ENCODE measurements around the gene DUSP16.

GRCh38 chr12:12527820-12528296 is 34.8 kb downstream of the DUSP16 start:
- TF ChIP-seq CTCF (IDR thresholded peaks at IDR 0.05; ENCODE audit: borderline replicate concordance, extremely low read depth, low read length, poor library complexity, severe bottlenecking) (no peak), EZH2 (IDR thresholded peaks at IDR 0.05; ENCODE audit: borderline replicate concordance, low read depth, low read length, severe bottlenecking) (no peak)
